NCI-H446 treated with DMSO at 0.1 percent for 48 hours (cell line): ENCODE results near the gene ALDH5A1.

Experiments used
- DNase-seq: peaks from one replicate; lab custom pipeline; 2025; lab: John Stamatoyannopoulos, UW

Gene ALDH5A1

DNA sequence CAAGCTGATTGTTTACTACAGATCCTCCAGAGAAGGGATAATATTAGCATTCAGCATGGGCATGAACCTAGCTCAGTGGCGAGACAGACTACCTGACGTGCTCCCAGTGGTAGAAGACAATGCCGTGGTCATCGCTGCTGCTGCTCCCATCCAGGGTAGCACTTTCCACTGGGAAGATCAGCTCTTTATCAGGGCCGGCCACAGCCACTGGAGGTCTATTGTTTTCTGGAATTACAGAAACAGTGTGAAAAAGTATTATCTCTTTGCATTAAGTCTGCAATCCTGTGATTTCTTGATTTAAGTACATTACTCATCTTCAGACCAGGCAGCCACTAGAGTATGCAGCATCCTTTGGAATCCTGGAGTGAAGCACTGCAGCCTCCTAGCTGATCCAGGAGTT is 75.0 kb downstream of the ALDH5A1 start:
- no peak for DNase-seq

DNA sequence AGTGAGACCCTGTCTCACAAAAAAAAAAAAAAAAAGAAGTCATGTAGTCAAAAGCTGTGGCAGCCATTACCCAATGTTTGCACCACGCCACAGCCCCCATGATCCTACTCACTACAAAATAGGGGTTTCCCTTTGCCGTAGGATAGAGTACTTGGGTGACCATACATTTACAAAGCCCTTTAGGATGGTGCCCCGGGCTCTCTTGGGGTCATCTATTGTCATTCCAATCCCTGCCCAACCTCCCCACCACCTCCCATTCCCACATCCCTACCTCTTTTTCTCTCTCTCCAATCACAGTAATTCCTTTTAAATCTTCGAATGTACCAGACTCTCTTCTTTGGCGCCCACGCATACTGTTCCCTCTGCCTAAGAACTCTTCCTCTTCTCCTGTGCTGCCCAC is 76.6 kb downstream of the ALDH5A1 start:
- DNase-seq = no peak

DNA sequence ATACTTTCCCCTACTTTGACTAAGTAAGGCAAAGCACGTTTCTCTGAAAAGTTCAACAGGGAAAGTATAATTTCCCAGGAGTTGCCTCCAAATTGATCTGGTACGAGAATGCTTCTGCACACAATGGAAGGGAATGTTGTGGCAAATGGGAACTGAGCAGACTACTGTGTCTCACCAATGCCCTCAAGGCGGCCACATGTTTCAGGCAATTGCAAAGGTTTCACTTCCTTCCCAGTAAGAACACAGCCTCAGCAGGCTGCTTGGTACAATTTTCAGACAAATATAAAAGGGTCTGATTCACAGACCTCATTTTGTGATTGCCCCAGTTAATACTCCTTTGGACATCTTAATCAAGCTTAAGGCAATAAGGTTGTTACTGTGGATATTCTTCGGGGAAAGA is 80.0 kb downstream of the ALDH5A1 start:
- DNase-seq = no peak

DNA sequence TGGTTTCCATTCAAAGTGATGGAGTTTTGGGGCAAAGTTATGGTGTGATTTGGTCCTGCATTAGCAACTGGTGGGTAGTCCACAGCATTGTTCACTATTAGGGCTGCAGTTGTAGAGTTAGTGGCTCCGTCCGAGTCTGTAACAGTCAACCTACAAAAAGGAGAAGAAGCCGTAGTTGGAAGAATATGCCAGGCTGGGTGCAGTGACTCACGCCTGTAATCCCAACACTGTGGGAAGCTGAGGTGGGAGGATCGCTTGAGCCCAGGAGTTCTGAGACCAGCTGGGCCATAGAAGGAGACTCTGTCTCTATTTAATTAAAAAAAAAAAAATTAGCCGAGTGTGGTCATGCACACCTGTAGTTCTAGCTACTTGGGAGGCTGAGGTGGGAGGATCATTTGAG is 81.7 kb downstream of the ALDH5A1 start:
- no peak for DNase-seq

DNA sequence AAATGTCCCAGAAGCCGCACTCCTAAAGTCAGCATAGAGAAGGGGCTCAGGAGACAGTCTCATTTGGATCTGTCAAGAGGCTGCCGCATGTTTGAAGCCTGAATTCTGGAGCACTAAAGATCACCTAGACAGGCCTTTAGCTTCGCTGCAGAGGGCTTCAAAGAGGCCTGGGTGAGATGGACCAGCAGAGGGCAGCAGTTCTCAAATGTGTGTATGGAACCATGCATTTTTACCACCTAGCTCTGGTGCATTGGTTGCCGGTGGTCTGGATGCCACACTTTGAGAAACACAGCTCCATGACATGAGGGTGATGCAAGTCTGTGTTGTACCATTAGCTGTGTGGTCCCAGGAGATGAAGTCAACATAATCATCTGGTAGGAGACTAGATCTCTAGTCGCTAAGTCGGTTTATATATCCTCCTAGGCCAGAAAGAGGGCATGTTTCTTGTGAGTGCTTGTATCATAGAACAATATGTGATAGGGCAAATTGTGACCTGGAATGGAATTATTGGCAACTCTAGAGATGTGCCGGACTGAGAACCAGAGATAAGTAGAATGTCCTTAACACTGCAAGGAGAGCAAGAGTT is 86.4 kb downstream of the ALDH5A1 start:
- no peak for DNase-seq

DNA sequence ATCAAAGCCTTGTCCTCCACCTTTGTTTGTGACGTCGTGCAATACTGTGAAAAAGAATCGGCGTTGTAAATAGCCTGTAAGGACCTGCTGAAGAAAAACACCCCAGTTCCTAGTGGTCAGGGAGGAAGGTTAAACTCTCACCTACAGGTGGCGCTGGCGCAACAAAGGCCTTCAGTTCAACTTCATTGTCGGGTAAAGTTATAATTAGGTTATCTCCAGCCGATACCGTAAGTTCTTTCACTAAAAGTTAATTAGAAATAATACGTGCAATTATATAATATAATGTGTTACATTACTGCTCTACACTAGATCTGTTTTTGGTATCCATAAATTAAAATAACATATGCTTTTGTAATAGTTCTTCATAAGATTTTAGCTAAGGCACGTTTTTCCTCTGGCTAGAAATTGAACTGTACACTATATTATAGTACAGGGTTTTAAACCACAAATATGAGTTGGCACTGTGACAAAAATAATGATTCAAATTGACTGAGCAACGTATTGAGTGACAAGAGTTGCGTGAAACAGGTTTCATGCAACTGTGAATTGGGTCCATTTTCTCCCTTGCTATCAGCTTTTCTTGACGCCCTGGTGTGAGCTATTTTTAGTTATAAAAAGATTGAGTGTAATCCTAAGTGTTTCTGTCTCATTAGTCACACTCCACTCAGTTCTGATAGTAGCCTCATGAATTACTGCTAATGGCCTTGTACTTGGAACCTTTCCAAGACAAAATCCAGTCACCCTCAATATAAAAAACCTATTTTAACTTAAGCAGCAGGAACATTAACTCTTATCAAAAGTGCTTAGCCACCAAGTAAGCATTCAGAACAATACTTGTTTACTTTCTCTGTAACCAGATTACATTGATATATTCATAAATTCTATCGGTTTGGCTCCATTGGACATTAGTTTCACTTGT is 89.0 kb downstream of the ALDH5A1 start:
- DNase-seq = peak; percentile 24

DNA sequence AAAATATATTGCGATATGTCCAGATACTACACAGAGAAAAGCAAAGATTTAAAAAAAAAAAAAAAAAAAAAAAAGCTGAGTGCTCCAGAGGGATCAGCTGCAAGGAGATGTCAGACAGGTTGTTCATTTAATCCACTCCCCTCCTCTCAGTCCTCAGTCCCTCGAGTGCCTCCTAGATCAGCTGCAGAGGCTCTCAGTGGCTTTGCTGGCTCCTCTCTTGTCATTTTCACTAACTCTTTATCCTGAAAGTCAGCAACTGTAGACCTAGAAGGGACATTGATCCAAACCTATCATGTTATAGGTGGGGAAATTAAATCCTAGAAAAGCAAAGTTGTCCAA is 89.6 kb downstream of the ALDH5A1 start:
- DNase-seq = no peak
